T-helper 9 cell (primary cell): Measurements from ENCODE around the gene ECE2.
"Not testable (repeated sequence)": the region's sequence is repeated elsewhere in the genome, so short reads cannot be mapped to it uniquely, and the experiment has no call there.

Source experiments
- DNase-seq: peaks from one replicate; pipeline ENCODE4 v3.0.0-alpha.2; 2020

The ECE2 gene

DNA sequence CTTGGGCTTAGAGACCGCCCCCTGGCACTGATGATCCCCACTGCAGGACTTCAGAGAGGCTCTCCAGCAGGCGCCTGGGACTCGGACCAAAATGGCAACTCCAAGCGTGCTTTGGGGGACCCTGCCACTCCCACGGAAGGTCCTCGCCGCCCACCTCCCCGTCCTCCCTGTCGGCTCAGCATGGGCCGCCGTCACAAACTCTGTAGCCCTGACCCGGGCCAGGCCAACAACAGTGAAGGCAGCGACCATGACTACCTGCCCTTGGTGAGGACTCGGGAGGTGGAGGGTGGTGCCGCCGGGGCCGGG is 34.7 kb upstream of the ECE2 start:
- no peak for DNase-seq

DNA sequence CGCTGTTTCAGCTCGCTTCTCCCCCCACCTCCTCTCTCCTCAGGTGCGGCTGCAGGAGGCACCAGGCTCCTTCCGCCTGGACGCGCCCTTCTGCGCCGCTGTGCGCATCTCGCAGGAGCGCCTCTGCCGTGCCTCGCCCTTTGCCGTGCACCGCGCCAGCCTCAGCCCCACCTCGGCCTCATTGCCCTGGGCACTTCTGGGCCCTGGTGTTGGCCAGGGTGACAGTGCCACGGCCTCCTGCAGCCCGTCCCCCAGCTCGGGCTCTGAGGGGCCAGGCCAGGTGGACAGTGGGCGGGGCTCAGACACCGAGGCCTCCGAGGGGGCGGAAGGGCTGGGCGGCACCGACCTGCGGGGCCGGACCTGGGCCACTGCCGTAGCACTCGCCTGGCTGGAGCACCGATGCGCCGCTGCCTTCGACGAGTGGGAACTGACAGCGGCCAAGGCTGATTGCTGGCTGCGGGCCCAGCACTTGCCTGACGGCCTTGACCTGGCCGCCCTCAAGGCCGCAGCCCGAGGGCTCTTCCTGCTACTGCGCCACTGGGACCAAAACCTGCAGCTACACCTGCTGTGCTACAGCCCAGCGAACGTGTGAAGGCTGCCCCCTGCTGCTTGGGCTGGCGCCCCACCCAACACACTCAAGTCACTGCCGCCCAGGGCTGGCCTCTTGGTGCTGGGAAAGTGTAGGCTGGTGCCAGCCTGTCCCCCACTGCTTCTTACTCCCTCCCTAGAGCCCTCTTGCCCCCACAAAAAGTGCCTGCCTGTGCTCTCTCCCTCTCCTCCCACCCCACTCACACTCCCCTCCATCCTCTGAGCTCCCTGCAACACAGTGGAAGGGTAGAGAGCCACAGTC is 34.1 kb upstream of the ECE2 start:
- no peak for DNase-seq

DNA sequence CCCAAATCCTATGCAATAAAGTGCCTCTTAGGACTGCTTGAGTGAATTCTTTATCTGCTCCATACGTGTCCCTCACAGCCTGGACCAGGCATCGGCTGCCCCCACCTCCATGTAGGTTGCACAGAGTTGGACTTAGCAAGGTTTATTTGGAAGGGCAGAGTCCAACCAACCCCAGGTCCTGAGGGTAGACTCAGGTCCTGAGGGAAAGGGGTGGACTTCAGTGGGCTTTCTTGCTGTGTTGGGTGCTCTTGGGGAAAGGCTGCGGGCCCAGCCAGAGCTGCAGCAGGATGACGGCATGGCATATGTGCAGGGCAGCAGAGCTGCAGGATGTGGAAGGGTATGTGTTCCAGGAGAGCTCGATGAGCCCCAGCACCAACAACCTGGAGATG is 33.5 kb upstream of the ECE2 start:
- DNase-seq = no peak

DNA sequence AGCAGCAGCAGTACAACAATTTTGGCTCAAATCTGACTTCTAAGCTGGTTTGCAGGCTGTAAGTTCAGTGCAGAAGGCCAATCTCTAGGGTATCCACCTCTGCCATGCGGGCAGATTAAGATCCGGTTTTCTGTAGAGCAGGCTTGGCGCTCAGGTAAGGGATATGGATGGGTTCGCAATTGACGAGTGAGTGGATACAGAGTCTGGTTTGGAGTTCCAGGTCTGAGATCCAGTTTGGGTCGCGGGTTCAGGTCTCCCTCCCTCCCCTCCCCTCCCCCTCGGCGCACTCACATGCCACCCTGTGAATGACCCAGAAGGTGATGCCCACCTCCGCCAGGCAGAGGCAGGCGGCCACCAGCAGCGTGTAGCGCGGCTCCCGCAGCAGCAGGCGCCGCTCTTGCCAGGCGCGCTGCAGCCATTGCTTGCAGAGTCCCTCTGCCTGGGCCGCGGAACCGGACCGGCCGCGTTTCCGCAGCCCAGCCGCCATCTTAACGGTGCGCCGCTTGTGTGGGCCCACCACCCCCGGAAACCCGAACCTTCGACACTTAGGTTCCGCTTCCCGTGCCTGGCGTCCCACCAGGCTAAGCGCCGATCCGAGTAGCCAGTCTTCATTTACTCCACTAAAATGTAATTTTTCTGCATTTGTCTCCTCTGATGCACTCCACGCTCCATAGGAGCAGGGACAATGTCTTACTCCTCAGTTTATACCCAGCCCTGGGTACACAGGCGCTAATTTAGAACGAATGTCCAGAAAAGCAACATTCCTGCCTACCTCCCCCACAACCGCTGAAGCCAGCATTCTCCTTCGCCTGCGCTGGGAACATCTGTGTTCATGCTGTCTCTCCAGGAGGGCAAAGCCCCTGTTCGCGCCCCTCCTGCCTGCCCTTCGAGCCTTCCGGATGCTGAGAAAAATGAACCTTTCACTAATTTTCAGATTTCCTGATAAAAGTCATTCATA is 27.1 kb upstream of the ECE2 start, which contains the start of gene ALG3:
Gene ALG3, minus strand, starts transcription at position 509 of the 958 bp plus-strand sequence. Its CDS starts 22 bp downstream, at position 487.
- peak; percentile 81 for DNase-seq

DNA sequence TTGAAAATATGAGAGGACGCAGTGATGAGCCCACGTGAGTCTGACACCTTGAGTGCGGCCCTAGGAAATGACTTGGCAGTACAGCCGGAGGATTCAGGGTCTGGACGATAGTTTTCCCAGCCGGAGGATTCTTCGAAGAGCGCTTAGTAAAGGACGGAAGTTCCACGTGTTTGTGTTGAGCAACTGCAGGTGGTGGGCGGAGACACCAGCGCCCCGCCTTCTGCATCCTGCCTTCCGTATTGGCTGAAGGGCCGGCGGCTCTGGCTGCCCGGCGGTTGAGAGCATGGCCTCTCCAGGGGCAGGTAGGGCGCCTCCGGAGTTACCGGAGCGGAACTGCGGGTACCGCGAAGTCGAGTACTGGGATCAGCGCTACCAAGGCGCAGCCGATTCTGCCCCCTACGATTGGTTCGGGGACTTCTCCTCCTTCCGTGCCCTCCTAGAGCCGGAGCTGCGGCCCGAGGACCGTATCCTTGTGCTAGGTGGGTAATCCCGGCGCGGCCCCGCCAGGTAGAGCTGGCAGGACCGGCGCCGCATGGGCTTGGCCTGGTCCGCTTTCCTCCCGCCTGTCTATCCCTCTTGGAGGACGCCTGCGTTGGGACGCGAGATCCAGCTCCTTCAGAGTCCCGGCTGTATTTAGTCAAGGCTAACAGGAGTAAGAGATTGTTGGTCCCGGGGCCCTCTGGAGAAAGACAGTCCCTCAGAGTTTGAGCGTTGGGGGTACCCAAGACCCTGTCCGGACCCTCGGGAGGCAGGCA is 26.2 kb upstream of the ECE2 start, which contains the start of gene EEF1AKMT4:
Gene EEF1AKMT4, plus strand, starts transcription at position 261 of the 755 bp plus-strand sequence. Its CDS starts 23 bp downstream, at position 284.
- DNase-seq = peak; percentile 89

DNA sequence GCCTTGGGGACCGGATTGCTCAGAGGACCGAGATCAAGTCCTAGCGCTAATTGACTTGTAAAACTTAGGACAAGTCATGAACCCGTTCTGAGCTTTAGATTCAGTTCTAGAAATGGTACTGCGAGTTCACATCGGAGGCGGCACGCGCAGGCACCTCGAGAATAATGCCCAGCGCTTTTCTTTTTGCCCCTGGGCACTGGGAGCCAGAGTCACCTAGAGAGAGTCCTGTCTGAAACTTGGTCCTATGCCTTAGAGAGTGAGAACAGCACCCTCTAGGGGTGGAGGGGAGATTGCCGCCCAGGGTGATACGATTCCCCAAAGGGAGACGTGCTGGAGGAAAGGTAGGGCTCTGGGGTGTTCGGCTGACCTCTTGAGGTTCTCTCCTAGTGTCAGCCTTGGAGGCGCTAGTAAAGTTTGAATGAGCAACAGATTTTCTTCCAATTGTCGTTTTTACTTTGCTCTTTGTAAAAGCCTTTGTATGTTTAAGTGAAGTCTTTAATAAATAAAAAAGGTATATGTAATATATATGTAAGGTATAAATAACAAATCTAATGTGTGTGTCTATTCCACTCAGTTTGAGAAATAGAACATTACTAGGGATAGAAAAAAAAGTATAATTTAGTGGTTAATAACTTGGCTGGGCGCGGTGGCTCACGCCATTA is 25.5 kb upstream of the ECE2 start:
- peak; percentile 84 for DNase-seq

DNA sequence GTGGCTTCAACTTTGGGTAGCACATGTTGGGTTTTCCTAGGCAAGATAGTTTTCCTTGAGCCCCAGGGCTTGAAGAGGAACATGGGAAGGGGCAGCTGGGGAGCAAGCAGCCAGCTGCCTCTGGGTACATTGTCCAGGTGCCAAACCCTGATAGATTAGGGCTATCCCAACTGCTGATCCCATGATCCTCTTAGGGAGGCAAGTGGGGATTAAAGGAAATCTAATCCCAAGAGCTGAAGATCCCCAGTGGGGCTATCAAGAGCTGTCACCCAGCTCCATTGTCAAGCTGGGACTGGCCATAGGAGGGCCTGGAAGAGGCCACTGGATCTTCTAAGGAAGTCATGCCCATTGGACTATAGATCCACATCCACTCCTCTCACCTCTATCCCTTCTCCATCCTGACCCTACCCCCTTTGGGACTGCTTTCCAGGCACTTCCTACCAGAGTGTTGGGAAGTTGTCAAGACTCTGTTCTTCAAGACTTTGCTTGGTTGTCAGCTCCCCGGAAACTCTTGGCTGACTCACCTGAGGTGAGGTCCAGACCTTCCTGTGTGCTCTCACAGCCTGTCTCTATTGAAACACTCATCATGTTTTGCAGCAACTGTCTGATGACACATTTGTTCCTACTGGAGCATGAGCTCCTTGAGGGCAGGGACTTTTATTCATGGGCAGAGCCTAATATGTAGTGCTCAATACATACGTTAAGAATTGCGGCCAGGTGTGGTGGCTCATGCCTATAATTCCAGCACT is 20.4 kb upstream of the ECE2 start:
- DNase-seq = no peak

DNA sequence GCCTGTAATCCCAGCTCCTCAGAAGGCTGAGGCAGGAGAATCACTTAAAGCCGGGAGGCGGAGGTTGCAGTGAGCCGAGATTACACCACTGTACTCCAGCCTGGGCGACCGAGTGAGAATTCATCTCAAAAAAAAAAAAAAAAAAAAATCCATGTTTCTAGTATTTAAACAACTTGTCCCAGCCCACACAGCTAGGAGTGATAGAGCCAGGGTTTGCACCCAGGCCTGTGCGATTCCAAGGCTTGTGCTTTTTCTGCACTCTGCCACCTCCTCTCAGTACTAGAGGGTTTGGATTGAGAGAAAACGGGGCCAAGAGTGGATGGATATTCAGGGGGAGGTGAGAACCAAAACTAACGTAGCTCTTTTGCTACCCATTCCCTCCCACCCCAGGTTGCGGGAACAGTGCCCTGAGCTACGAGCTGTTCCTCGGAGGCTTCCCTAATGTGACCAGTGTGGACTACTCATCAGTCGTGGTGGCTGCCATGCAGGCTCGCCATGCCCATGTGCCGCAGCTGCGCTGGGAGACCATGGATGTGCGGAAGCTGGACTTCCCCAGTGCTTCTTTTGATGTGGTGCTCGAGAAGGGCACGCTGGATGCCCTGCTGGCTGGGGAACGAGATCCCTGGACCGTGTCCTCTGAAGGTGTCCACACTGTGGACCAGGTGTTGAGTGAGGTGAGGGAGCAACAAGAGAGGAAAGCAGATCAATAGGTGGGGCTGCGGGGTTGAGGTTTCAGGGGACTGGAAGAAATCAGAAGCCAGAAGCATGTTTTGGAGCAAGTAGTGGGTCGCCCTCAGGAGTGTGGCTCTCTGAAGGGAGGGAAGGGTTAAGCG is 18.5 kb upstream of the ECE2 start:
- no peak for DNase-seq

DNA sequence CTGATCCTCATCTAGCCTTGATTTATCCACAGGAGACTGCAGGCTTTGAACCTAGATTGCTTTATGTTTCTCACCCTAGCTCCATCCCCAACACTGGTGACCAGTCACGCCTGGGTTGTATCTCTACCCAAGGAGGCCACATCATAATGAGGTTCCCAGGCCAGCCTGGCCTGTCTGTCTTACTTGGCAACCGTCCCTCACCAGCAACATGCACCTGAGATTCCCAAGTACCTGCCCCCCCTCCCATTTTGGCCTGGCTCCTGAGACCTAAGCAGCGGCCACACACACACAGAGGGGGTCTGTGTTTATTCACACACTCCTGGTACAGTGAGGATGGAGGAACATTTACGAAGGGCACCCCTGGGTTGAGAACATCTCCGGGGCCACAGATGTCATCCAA is 16.9 kb upstream of the ECE2 start:
- no peak for DNase-seq

DNA sequence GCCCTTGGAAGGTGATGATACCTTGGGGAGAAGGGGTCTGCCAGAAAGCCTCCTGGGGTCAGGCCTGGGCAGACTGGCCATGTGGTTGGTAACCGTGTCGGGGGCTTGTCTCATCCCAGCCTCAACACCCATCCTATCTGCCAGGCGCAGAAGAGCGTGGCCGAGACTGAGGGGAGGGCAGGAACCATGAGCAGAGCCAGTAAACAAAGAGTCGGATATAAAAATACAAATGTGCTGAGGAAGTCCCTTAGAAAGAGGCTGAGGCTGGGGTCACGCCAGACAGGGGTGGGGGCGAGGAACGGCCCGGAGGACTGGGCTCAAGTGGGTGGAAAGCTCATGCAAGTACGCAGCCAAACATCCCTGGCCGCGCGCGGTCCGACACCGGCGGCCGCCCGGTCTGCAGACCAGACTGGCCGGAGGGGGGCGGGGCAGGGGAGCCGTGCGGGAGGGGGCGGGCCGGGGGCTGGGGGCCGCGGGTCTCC is 16.4 kb upstream of the ECE2 start:
- no peak for DNase-seq

DNA sequence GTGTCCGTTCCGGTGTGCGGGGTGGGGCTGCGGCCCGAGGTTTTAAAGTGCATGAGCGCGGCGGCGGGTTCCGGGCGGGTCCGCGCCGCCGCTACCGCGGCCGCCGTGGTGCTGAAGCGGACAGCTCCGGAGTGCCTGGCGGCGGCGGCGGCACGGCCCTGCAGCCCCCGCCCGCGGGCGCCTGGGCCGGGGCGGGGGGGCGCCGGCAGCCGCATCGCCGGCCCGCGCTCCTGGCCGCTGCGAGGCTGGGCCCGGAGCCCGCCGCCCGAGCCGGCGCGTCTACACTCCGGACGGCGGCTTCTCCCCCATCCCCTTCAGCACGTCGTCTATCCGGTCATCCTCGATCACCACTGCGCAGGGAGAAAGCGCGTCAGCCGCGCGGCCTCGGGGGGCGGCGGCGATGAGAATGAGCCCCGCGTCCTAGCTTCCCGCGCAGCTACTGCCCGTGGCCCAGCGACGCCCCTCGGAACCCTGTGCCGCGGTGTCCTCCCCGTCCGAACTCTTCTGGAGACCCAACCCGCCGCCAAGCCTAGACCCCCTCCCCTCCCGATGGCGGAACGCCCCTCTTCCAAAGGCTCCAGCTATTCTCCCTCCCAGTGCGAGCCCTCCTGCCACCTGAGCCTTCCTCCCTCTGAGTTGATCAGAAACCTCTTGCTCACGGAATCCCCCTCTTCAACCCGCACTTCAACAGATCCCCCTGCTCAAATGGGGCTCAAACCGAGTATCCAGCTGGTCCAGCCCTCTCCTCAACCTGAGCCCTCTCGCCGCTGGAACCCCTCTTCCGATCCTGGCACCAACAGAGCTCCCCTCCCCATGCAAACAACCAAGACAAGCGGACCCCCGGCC is 15.7 kb upstream of the ECE2 start:
- peak; percentile 44 for DNase-seq

DNA sequence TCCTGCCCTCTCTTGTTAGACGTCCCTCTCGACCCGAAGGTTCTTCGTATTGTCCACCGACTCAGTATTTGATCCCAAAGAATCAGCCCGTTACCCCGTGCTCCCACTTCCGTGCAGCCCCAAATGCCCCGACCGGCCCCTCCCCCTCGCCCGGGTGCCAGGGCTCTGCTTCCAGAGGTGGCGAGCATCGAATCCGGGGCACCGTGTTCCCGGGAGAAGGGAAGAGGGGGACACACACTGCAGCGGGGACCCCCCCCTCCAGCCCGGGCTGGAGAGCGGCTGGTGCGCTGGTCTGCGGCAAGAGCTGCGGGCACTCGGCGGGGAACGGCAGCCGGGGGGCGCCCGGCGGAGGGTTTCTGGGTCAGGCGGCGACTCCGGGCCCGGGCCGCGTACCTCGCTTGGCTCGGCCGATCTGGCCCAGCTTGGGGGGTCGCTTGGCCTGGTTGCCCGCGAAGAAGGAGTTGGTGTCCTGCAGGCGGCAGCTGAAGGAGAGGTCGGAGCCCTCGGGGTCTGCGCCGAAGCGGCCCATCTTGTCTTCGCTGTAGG is 15.0 kb upstream of the ECE2 start:
- DNase-seq = peak; percentile 14

DNA sequence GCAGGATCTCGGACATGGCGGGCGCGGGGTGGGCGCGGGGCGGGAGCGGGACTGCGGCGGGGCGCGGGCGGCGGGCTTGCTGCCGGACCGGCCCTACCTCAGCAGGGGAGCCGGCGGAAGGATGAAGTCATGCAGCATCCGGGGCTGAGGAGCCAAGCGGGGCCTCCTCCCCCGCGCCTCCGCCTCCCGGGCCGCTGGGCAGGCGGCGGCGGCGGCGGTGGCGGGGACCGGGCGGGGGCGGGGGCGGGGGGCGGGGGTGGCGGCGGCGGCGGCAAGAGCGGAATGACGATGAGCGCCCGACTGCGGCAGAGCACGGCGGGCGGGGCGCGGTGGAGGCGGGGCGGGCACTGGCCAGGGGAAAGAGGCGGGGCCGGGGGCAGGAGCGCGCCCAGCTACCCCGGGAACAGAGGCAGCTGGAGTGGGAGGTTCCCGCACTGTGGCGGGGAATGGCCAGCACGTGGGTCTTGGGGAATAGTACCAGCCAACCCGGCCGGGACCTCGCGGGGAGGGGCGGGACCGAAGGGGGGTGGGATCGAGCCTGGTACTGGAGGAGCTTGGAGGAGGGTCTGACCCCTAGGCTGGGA is 14.5 kb upstream of the ECE2 start, which contains the start of gene CAMK2N2:
Gene CAMK2N2, minus strand, starts transcription at position 284 of the 584 bp plus-strand sequence. Its CDS starts 268 bp downstream, at position 16.
- DNase-seq = peak; percentile 56

DNA sequence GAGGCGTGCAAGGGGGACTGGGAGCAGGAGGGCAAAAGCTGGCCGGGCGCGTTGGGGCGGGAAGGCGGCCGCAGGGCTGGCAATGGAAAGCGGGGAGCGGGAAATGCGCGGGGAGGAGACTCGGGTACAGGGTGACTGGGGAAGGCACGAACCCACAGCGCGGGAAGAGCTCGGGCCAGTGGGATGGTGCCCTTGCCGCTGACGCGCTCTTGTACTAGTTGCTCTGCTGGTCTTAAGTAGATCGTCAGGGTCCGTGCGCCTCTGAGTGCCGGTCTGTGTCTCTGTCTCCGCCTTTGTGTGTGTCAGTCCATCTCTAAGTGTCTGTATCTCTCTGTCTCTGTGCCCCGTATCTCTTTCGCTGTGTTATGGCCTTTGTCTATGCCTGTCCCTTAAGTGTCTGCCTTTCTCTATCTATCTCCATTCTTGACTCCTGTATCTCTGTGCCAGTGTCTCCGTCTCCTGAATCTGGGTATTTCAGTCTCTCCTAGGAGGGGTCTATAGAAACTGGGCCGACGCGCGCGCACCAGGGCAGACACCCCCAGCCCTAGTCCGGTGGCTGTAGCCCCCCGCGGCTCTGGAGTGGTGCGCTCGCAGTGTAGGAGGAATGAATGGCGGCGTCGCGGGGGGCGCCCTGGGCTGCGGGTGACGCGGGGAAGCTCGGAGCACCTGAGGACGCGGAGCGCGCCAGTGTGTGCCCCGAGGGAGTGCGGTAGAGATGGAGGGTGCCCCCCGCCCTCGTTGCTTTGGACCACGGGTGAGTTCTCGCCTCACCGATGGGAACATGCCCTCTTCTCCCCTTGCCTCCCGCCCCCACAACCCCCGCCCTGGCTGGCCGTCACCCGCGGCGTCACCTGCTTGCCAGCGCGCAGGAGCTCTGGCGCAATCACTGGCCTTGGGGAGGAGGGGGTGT is 13.7 kb upstream of the ECE2 start:
- peak; percentile 14 for DNase-seq

DNA sequence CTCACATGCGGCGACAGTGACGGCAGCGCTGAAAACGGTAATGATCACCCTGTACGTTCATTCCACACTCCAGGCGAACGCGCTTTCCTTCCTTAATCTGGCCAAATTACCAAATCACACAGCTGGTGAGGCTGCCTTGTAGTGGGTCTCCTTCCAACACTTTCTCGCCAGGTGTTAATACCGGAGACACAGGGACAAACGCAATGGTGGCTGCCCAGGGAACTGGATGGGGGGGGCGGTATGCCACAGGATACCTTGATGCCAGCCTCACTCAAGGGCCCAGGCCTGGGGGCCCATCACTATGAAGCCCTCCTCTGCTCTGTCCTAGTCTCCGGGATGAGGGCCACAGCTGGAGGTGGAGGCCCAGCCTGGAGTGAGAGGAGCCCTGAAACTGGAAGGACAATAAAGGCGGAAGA is 13.1 kb upstream of the ECE2 start:
- no peak for DNase-seq

DNA sequence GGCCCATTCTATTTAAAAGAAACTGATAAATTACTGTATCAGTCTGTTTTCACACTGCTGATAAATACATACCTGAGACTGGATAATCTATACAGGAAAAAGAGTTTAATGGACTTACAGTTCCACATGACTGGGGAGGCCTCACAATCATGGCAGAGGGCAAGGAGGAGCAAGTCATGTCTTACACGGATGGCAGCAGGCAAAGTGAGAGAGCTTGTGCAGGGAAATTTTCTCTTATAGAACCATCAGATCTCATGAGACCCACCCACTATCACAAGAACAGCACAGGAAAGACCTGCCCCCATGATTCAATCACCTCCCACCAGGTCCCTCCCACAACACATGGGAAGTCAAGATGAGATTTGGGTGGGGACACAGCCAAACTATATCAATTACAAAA is 8.6 kb upstream of the ECE2 start:
- not testable (repeated sequence) for DNase-seq

DNA sequence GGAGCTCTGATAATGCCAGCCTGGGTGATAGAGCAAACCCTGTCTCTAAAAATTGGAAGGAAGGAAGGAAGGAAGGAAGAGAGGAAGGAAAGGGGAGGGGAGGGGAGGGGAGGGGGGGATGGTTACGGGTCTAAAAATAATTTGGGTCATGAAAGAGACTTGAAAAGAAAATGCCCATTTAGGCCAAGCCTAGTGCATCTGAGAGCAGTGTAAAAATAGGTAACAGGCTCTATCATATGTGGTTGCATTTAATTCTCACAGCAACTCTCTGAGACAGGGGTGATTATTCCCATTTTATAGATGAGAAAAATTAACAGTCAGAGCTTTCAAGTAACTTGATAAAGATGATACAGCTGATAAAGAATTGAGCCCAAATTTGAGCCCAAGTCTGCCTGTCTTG is 3.6 kb upstream of the ECE2 start:
- no peak for DNase-seq

DNA sequence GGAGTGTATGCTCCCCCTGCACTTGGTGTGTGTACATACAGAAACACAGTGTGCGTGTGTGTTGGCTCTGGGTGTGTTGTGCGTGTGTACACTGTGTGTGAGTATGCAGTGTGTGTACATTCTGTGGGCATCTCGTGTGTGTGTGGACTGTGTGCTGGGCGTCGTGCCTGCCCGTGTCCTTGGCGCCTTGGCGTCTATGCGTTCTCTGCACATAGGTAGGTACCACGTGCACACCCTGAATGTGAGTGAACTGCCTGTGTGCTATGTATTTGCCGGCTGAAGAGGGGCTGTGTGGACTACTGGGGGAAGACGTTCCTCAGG is 481 bp upstream of the ECE2 start:
- DNase-seq = no peak
